Measurements from ENCODE around the gene GOLGA7B. TPM values are rescaled to one million over a fixed set of nuclear protein-coding genes. Genes with fewer than 3 reads are reported as not detected.

The GOLGA7B gene
- total RNA-seq, result 0.33 and 0.37 TPM in 2 replicates

DNA sequence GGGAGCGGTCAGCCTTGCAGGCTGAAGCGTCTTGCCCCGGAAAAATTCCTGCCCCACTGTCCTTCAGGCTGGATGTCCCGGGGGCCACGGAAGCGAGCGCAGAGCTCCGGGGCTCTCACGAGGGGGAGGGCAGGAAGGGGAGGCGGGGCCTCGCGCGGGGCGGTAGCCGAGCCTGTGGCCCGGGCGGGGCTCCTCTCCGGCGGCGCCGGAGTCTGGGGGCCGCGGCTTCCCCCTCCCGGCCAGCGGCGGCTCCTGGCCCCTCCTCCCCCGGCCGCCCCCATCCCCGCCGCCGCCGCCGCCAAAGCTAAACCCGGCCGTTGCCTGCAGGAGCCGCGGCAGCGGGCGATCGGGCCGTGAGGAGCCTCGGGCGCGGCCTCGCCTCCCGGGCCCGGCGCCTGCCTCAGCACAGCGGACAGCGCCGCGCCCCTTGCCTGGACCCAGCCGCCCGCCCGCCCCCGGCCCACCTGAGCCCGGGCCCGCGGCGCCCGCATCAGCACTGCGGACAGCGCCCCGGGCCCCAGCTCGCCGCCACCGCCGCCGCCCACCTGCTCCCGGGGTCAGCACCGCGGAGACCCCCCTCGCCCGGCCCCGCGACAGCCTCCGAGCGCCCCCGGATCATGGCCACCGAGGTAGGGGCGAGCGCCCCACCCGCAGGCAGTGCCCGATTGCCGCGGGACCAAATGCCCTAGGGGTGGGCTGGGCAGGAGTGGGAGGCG lies at the start of gene GOLGA7B:
Gene GOLGA7B, plus strand, starts transcription at position 157 of the 716 bp plus-strand sequence. Its CDS starts 461 bp downstream, at position 618.
- peak; percentile 92 for DNase-seq
- peak within 1 kb of the TSS; percentile 79 for H3K27ac Mint-ChIP-seq
- no peaks in the 10 kb centered on the region for H3K9me3 Mint-ChIP-seq
- intact Hi-C loops (cut with micrococcal nuclease), result loop anchor here (2.0 to 10.0 kb wide), 3 partner anchors 19 to 285 kb away; partner anchors contain the start of gene R3HCC1L
- H3K36me3 Mint-ChIP-seq (ENCODE audit: low read depth), result no peaks in the 10 kb centered on the region
- H3K4me1 Mint-ChIP-seq, result peaks cover 34% of the 10 kb centered on the region
- H3K27me3 Mint-ChIP-seq, result peaks cover 7% of the 10 kb centered on the region
- H3K4me3 Mint-ChIP-seq, result peak within 1 kb of the TSS; percentile 94

DNA sequence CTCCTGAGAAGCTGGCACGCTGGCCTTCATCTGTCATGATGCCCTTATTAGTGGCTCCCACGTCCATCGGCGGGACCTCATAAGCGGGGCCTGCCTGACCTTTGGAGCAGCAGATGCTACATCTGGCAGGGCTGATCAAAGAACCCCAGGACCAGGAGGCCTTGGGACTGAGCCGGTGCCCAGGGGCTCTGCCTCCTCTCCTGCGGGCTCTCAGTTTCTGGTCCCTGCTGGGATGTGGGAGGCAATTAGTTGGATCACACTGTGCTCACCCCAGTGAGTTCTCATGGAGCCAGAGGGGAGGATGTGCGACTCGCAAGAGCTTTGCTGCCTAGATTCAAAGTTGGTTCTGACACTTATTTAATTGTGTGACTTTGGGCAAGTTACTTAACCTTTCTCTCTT lies 49.2 kb upstream of the GOLGA7B start:
- DNase-seq, result no peak

DNA sequence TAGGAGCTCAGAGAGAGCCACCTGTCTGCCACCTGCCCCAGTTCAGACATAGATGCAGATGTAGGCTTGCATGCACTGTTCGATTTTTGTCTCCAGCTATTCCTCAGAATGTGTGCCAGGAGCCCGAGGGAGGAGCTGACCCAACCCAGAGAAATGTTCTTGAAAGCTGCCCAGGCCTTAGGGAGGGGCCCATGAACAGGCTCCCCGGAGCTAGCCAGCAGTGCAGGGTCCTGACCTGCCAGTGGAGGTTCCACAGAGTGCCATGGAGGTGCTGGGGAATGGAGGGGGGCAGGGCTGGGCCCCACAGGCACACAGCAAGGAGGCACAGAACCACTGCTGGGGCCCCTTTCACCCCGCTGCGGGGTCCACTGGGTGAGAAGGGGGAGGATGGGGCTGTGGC lies 48.2 kb upstream of the GOLGA7B start:
- H3K9me3 Mint-ChIP-seq, result peaks cover 13% of the 10 kb centered on the region
- H3K4me3 Mint-ChIP-seq, result no peak overlapping the region
- no peak overlapping the region for H3K27ac Mint-ChIP-seq
- H3K27me3 Mint-ChIP-seq, result peaks cover 9% of the 10 kb centered on the region
- DNase-seq, result no peak
- intact Hi-C loops (cut with micrococcal nuclease), result no loop called here
- no peaks in the 10 kb centered on the region for H3K36me3 Mint-ChIP-seq (ENCODE audit: low read depth)
- H3K4me1 Mint-ChIP-seq, result peaks cover 10% of the 10 kb centered on the region

More for the DNA sequence above, 49.2 kb upstream of the GOLGA7B start:
- Mint-ChIP-seq H3K4me1 (peaks cover 19% of the 10 kb centered on the region), H3K27me3 (peaks cover 9% of the 10 kb centered on the region), H3K27ac (no peak overlapping the region), H3K9me3 (peaks cover 15% of the 10 kb centered on the region), H3K4me3 (no peak overlapping the region), H3K36me3 (ENCODE audit: low read depth) (no peaks in the 10 kb centered on the region)
- intact Hi-C loops (cut with micrococcal nuclease), result no loop called here

DNA sequence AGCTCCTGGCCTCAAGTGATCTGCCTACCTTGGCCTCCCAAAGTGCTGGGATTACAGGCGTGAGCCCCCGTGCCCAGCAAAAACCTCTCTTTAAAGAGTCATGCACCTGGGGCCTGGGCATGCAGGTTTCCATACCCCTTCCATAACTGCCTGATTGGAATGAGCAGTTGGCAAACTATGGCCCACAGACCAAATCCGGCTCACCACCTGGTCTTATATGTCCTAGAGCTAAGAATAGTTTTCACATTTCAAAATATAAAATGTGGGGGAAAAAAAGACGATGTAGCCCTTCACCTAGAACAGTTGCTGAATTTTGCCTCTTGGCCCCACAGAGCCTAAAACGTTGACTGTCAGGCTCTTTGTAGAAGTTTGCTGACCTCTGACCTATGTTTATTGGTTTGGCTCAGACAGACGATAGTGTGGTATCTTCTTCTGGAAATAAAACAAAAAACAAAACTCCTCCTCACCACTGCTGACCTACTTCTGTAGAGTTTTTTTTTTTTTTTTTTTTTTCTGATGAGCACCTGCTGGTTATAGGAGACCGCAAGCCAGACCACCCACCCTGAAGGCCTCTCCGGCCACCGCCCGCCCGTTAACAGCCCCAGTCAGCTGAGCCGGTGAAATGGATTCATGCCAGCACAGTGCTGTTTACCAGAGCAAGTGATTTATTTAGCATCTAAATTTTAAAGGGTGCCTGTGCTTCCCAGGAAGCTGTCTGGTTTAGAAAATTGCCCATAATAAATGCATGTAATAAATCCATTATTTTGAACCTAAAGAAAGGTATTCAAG lies 44.4 kb upstream of the GOLGA7B start:
- Mint-ChIP-seq H3K27me3 (peaks cover 5% of the 10 kb centered on the region), H3K27ac (no peak overlapping the region), H3K9me3 (no peaks in the 10 kb centered on the region), H3K4me1 (no peaks in the 10 kb centered on the region), H3K4me3 (no peak overlapping the region), H3K36me3 (ENCODE audit: low read depth) (no peaks in the 10 kb centered on the region)
- DNase-seq, result no peak
- intact Hi-C loops (cut with micrococcal nuclease), result no loop called here

DNA sequence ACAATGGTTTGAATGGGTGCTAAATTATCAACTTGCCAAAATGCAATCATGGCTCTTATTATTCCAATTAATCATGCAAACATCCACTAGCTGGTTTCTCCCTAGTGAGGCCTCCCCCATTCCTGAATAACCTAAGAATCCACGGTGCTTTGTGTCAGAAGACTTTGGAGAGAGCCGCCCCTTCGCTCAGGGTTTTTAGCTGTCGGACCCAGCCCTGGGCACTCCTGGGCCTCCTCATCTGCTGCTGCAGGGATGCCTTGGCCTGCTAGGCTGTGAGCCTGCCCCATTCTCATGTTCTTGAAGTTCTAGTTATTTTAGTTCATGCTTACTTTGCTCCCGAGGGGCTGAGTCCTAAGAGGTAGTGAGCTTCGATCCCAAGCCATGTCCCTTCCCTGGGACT lies 43.7 kb upstream of the GOLGA7B start:
- no peak overlapping the region for H3K4me3 Mint-ChIP-seq
- H3K27me3 Mint-ChIP-seq, result peaks cover 3% of the 10 kb centered on the region
- DNase-seq, result no peak
- no peak overlapping the region for H3K27ac Mint-ChIP-seq
- no peaks in the 10 kb centered on the region for H3K36me3 Mint-ChIP-seq (ENCODE audit: low read depth)
- no peaks in the 10 kb centered on the region for H3K4me1 Mint-ChIP-seq
- no peaks in the 10 kb centered on the region for H3K9me3 Mint-ChIP-seq
- intact Hi-C loops (cut with micrococcal nuclease), result no loop called here

DNA sequence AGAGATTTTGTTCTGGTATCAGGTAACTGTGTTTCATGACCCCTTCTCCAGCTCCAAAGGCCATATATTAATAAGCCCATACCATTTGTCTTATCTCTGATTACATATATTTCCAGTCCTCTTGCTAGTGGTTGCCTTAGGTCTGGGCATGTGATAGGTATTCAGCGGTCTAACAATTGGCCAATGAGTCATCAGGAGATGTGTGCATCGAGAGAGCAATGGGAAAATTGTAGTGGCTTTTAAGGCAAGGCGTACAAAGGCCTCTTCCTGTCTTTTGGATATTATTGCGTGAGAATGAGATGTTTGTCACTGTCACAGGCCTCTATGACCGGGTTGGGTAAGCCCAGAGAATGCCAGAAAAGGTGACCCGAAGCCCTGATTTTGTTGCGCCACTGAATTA lies 39.2 kb upstream of the GOLGA7B start:
- Mint-ChIP-seq H3K4me3 (no peak overlapping the region), H3K4me1 (no peaks in the 10 kb centered on the region), H3K27ac (no peak overlapping the region), H3K36me3 (ENCODE audit: low read depth) (no peaks in the 10 kb centered on the region), H3K9me3 (no peaks in the 10 kb centered on the region), H3K27me3 (no peaks in the 10 kb centered on the region)
- DNase-seq, result no peak
- intact Hi-C loops (cut with micrococcal nuclease), result no loop called here

DNA sequence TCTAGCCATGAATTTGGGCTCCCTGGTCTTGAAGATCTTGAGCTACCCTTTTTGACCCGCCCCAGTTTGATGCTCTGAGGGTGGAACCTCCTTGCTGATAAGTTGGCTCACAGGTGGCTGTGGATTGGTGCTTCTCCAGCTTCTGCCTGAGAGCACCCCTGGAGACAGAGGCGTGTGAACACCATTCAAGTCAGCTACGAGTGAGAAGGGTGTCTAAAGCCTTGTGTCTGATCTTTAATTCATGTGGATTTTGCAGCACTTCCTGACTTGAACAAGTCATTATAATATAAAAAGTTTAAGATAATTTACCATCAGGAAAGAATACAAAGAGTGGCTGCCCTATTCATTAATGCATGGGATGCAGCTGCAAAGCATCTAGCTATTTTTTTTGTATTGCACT lies 37.7 kb upstream of the GOLGA7B start:
- H3K4me3 Mint-ChIP-seq, result no peak overlapping the region
- no peak overlapping the region for H3K27ac Mint-ChIP-seq
- intact Hi-C loops (cut with micrococcal nuclease), result no loop called here
- DNase-seq, result no peak
- H3K4me1 Mint-ChIP-seq, result no peaks in the 10 kb centered on the region
- no peaks in the 10 kb centered on the region for H3K36me3 Mint-ChIP-seq (ENCODE audit: low read depth)
- H3K27me3 Mint-ChIP-seq, result no peaks in the 10 kb centered on the region
- H3K9me3 Mint-ChIP-seq, result no peaks in the 10 kb centered on the region

DNA sequence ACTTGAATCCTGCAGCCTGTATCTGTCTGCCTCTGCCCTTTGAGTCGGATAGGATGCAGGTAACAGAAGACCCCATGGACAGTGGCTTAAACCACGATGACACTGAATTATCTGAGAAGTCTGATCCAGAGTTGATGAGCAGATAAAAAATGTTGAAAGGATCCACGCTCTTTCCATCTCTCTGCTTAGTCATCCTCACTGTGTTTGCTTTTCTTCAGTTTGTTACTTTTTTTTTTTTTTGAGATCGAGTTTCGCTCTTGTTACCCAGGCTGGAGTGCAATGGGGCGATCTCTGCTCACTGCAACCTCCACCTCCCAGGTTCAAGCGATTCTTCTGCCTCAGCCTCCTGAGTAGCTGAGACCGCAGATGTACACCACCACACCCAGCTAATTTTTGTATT lies 36.9 kb upstream of the GOLGA7B start:
- Mint-ChIP-seq H3K27ac (no peak overlapping the region), H3K27me3 (no peaks in the 10 kb centered on the region)

DNA sequence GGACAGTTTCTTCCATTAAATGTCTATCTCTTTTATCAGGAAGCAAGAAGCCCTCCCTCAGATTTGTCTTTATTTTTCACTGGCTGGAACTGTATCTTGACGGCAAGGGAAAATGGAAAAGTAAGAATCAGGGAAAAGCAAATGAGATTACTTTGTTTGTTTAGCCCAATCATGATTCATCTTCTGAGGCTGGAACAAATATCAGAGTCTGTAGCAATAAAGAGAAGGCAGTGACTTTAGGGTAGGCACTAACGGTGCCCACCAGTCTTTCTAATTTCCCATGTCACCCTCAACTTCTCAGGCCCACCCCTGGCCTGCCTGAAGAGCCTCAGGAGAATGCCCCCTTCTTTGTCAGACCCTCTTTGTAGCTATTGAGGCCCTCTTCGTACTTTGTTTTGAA lies 36.3 kb upstream of the GOLGA7B start:
- Mint-ChIP-seq H3K36me3 (ENCODE audit: low read depth) (no peaks in the 10 kb centered on the region), H3K27me3 (peaks cover 2% of the 10 kb centered on the region), H3K4me3 (no peak overlapping the region), H3K9me3 (no peaks in the 10 kb centered on the region), H3K4me1 (no peaks in the 10 kb centered on the region), H3K27ac (no peak overlapping the region)
- intact Hi-C loops (cut with micrococcal nuclease), result no loop called here
- DNase-seq, result no peak

More for the DNA sequence above, 36.9 kb upstream of the GOLGA7B start:
- H3K9me3 Mint-ChIP-seq, result no peaks in the 10 kb centered on the region
- intact Hi-C loops (cut with micrococcal nuclease), result no loop called here
- no peaks in the 10 kb centered on the region for H3K36me3 Mint-ChIP-seq (ENCODE audit: low read depth)
- H3K4me1 Mint-ChIP-seq, result no peaks in the 10 kb centered on the region
- no peak overlapping the region for H3K4me3 Mint-ChIP-seq
- DNase-seq, result no peak

DNA sequence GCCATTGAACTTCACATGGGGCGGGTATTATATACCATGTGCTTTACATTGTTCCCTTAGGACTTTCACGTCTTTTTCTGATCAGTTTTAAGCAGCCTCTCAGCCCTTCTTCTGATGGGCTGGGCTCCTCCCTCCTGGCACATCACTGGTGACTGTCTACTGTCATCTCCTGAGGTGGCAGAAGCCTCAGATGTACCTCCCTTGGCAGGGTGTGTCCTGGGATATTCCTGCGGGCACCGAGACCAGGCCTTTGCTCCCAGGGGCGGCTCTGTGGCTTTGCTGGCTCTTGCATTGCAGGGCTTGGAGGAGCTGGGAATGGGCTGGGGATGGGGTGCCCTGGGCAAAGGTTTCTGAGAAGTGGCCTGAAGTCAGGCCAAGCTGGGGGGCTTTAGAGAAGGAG lies 34.6 kb upstream of the GOLGA7B start:
- H3K9me3 Mint-ChIP-seq, result no peaks in the 10 kb centered on the region
- H3K36me3 Mint-ChIP-seq (ENCODE audit: low read depth), result no peaks in the 10 kb centered on the region
- intact Hi-C loops (cut with micrococcal nuclease), result no loop called here
- no peak overlapping the region for H3K27ac Mint-ChIP-seq
- DNase-seq, result no peak
- no peak overlapping the region for H3K4me3 Mint-ChIP-seq
- H3K4me1 Mint-ChIP-seq, result no peaks in the 10 kb centered on the region
- H3K27me3 Mint-ChIP-seq, result peaks cover 8% of the 10 kb centered on the region

DNA sequence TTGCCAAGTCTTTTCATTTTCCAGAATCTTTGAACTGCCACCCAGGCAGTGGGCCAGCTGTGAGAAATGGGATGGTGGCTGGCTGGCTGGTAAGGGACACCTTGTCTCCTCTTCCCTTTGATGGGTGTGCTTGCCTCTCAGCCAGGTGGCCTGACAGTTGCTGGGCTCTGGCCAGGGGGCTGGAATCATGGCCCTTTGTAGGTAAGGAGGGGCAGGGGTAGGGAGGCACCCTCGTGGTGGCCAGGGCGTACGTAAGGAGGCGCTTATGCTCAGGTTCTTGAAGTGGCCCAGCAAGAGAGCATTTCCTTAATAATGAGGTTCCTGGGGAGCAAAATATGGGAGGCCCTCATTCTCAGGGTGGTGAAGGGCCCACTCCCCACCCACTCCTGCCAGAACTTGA lies 33.0 kb upstream of the GOLGA7B start:
- intact Hi-C loops (cut with micrococcal nuclease), result no loop called here
- Mint-ChIP-seq H3K36me3 (ENCODE audit: low read depth) (no peaks in the 10 kb centered on the region), H3K4me1 (no peaks in the 10 kb centered on the region), H3K4me3 (no peak overlapping the region), H3K27me3 (peaks cover 11% of the 10 kb centered on the region), H3K27ac (no peak overlapping the region), H3K9me3 (no peaks in the 10 kb centered on the region)
- DNase-seq, result no peak

DNA sequence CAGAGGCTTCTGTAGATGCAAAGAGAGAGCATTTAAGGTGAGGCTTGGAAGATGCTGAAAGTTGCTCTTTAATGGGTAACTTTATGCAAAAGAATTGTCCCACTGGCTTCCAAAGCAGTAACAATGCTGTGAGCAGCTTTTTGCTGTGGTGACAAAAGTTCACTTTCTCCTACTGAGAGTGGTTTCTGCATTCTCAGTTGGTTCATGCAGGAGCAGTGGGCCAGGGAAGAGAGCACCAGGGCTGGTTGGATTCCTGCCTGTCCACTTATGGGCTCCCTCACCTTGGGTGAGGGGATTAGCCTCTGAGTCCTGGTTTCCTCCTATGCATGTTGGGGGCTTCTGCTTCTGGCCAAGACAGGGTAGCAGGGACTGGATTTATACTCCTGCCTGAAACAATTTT lies 31.1 kb upstream of the GOLGA7B start:
- intact Hi-C loops (cut with micrococcal nuclease), result no loop called here
- DNase-seq, result no peak
- Mint-ChIP-seq H3K36me3 (ENCODE audit: low read depth) (no peaks in the 10 kb centered on the region), H3K4me3 (no peak overlapping the region), H3K4me1 (no peaks in the 10 kb centered on the region), H3K27me3 (peaks cover 11% of the 10 kb centered on the region), H3K9me3 (no peaks in the 10 kb centered on the region), H3K27ac (no peak overlapping the region)

DNA sequence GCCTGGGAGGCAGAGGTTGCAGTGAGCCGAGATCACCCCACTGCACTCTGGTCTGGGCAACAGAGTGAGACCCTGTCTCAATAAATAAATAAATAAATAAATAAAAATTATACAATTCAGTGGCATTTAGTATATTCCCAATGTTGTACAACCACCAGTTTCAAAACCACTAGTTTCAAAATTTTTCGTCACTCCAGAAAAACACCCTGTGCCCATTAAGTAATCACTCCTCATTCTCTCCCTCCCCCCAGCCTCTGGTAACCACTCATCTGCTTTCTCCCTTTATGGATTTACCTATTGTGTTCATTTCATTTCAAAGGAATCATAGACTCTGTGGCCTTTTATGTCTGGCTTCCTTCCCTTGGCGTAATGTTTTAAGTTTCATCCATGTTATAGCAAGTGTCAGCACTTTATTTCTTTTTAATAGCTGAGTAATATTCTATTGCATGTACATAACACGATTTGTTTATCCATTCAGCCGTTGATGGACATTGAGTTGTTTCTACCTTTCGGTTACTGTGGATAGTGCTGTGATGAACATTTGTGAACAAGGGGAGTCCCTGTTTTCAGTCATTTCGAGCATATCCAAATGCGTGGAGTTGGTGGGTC lies 29.4 kb upstream of the GOLGA7B start:
- no peak for DNase-seq
- Mint-ChIP-seq H3K36me3 (ENCODE audit: low read depth) (no peaks in the 10 kb centered on the region), H3K9me3 (no peaks in the 10 kb centered on the region), H3K4me3 (no peak overlapping the region), H3K4me1 (no peaks in the 10 kb centered on the region), H3K27ac (no peak overlapping the region), H3K27me3 (peaks cover 11% of the 10 kb centered on the region)
- intact Hi-C loops (cut with micrococcal nuclease), result no loop called here
